HG03135 (cell line): ENCODE data around the gene SFXN4.
"Not testable (repeated sequence)": the region's sequence is repeated elsewhere in the genome, so short reads cannot be mapped to it uniquely, and the experiment has no call there.

ENCODE experiments used
- ATAC-seq: cut with Tn5 transposase; IDR thresholded peaks from one replicate; pipeline ENCODE4 v1.9.1; 2021; ENCODE audit warnings: mild to moderate bottlenecking, moderate library complexity; ENCODE audit not compliant: unreplicated experiment

Gene SFXN4

DNA sequence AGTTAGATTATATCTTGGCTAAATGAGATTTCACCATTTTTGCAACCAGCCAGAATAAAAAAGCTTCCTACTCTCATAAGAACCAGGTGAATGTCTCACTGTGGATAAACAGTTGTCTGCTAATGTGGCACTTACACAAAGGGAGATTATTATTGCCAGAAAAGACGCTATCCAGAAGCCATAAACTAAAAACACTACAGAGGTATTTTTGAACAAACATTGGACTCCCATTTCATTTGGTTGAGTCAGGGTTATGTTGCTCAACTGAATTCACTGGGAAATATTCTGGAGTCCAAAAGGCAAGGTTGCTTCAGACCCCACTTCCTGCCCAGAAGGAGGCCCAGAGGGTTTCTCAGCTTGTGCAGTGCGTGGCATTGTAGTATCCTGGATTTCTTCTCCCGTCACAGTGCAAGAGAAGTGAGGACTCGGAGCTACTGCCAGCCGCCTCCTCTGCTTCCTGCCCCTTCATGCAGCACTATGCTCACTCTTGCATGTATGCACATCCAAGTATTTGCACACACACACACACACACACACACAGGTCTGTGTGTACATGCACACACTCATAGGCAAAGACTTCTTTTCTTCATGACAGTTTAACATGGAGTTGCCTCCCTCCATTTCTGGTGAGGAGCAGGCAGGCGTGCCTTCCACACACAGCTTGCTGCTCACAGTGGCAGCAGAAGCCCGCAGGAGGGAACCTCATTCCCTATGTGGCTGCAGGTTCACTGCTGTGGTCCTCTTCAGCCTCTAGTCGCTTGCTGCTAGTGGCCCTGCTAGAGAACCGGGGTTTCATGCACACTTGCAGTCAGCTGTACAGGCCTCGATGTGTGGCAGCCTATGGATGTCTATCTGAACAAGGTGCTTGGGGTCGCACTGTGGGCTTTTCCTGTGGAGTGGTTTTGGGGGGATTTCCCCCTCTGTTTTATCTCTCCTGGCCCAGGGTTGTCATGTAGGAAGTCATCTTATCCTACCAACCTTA lies 51.5 kb downstream of the SFXN4 start:
- no peak for ATAC-seq

DNA sequence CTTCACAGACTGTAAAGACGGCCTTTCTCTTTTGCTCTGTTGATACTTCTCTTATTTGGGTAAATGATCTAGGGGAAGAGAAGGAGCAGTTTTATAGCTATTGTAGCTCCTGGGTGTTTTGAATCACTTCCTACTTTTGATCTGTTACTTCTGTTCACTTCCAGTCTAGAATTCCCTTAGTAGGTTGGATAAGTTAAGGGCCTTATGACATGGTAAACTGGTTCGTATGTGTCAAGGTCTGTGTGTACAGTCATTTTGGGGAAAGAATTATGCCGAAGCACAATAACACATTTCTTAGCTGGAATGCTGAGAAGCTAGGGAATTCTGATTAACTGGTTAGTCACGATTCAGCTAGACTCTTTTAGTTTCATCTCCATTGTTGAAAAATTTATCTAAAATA lies 53.5 kb downstream of the SFXN4 start:
- no peak for ATAC-seq

DNA sequence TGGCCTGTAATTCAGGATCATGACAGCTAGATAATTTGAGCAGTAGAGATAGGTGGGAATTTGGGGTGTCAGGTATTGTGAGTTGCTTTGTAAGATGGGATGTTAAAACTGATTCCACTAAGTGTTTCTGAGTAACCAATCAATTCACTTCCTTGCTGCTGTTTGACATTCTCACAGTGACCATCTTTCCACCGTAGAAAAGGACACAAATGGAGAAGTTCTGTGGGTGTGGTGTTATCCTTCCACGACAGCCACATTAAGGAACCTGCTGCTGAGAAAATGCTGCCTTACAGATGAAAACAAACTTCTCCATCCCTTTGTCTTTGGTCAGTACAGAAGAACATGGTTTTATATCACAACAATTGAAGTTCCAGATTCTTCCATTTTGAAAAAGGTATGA lies 57.7 kb downstream of the SFXN4 start:
- ATAC-seq = not testable (repeated sequence)

DNA sequence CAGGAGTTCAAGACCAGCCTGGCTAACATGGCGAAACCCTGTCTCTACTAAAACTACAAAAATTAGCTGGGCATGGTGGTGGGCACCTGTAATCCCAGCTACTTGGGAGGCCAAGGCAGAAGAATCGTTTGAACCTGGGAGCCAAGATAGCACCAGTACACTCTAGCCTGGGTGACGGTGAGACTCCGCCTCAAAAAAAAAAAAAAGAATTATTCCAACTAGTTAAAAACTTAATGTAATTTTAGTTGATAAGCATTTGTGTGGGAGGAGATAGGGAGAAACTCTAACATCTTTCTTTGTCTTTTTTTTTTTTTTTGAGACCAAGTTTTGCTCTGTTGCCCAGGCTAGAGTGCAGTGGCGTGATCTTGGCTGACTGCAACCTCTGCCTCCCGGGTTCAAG lies 58.4 kb downstream of the SFXN4 start:
- ATAC-seq = not testable (repeated sequence)

DNA sequence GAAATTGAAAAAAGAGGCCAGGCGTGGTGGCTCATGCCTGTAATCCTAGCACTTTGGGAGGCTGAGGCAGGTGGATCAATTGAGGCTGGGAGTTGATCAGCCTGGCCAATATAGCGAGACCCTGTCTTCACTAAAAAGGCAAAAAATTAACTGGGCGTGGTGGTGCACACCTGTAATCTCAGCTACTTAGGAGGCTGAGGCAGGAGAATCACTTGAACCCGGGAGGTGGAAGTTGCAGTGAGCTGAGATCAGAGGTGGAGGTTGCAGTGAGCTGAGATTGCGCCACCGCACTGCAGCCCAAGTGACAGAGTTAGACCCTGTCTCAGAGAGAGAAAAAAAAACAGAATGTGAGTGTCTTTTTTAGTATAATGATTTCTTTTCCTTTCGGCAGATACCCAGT lies 59.6 kb downstream of the SFXN4 start:
- ATAC-seq = not testable (repeated sequence)

DNA sequence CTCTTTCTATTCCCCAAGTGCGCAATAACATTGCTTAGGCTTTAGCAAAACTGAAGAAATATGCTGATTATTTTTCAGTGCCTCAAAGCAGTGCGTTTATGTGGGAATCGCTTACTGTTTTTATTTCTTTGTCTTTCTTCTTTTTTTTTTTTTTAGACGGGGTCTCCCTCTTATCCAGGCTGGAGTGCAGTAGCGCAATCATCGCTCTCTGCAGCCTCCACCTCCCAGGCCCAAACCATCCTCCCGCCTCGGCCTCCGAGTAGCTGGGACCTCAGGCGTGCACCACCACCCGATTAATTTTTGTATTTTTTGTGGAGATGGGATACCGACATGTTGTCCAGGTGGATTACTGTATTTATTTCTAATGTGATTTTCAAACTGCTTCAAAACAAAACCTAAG lies 60.4 kb downstream of the SFXN4 start:
- no peak for ATAC-seq

DNA sequence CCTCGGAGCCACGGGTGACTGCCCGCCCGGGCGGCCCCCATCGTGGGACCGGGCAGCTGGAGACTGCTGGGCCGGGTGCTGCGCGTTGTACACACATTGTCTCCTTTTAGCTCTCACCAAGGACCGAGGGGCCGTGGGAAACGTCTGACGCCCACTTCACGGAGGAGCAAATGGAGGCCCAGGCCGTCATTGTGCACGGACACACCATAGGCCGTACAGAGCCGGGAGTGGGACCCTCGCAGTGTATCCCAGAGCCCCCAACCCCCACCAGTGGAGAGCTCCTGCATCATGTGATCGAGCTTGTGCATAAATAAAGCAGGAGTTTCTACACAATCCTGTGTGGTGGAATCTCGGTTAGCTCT lies 60.9 kb downstream of the SFXN4 start:
- ATAC-seq = no peak

DNA sequence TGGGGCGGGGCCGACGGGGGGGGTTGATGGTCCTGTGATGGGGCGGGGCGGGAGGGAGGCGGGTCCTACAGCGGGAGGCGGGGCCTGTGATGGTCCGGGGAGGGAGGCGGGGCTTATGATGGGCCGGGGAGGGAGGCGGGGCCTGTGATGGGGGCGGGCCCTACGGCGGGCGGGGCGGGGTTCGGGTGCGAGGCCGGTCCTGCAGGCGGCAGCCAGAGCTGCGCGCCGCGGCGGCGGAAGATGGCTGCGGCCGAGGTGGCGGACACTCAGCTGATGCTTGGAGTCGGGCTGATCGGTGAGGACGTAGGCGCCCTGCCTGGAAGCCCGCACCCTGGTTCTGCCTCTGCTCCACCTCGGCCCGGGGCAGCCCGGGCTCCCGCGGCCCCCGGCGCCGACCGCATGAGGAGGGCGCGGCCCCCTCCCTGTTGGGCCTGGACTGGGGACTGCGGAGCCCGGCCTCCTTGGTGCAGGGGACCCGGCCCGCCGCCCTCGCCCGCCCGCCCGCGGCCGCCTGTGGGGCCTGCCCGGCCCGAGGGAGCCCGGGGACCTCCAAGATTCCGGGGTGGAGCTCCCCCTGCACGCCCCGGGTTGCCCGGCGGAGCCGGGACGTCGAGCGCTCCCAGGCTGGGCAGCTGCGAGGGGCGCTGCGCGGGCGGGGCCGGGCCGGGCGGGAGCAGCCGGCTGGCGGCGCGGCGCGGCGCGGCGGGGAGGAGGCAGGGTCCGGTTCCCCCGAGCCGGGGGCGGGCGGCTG lies 61.4 kb downstream of the SFXN4 start, which contains the start of gene DENND10:
DENND10 (plus strand) TSS at position 211 of the 751 bp plus-strand sequence; CDS start at position 241, 30 bp downstream.
- ATAC-seq = peak; percentile 77

DNA sequence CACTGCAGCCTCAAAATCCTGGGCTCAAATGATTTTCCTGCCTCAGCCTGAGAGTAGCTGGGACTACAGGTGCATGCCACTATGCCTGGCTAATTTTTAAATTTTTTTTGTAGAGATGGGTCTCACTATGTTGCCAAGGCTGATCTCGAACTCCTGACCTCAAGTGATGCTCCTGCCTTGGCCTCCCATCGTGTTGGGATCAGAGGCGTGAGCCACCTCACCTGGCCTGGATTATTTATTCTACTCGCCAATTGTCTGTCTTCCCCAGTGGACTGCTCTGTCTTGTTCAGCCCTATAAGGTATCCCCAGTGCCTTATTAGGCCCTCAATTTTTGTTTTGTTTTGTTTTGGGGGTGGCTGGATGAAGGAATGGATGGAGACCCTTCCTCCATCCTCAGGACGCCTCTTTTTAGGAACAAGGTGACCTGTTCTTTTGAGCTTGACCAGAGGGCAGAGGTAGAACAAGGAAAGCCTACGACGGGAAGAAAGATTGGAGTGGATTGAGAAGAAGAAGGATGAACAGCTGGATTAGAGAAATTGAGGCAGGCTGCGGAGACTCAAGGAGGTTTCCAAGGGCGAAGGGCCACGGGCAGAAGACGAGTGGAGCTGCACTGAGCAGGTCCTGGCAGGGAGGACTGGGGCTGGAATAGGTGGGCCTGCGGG lies 62.1 kb downstream of the SFXN4 start:
- no peak for ATAC-seq

DNA sequence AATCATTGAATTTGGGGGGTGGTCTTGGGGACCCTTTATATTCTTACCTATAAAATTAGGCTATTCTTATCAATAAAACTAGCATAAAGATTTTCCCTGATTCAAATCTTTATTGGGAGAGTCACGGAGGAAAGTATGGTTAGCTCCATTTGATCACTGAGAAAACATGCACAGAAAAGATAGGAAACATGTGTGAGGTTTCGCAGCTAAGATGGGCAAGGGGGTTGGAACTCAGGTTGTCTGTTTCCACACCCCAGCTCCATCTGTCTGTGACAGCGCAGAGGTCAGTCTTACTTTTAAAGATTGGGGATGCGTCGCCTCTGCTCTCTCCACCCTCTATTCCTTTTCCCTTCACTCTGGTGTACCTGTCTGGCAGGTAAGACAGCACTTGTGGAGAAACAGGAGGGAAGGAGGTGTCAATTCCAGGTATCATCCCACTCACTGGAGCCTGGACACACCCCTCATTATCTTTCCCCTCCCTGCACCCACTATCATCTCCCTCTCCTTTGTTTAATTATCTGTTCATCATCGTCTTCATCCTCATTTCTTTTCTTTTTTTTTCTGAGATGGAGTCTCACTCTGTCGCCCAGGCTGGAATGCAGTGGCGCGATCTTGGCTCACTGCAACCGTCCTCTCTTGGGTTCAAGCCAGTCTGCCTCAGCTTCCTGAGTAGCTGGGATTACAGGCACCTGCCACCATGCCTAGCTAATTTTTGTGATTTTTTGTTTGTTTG lies 64.0 kb downstream of the SFXN4 start:
- ATAC-seq = no peak

DNA sequence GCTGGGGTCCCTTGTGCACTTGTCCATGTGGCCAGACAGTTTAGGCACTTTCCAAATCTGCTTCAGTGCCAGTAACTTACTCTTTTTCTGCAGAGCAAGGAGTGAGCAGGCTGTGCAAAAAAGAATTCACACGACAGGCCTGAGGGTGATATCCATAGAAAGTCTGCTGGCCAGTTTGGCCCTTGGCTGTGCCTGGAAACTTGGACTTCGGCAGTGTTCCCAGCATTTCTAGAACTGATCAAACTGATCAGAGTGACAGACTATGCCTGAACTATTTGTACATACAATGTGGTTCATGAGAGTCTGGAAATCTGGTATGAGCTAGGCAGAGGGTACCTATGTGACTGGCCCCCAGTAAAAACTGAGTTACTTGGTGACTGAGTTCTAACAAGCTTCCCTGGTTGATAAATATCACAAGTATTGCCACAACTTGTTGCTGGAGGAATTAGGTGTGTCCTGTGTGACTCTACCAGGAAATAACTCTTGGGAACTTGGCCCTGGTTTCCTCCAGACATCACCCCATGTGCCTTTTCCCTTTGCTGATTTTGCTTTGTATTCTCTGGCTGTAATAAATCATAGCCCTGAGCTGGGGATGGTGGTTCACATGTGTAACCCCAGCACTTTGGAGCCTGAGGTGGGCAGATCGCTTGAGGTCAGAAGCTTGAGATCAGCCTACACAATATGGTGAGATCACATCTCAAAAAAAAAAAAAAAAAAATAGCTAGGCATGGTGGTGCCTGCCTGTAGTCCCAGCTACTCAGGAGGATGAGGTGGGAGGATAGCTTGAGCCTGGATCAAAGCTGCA lies 64.9 kb downstream of the SFXN4 start:
- ATAC-seq = no peak

DNA sequence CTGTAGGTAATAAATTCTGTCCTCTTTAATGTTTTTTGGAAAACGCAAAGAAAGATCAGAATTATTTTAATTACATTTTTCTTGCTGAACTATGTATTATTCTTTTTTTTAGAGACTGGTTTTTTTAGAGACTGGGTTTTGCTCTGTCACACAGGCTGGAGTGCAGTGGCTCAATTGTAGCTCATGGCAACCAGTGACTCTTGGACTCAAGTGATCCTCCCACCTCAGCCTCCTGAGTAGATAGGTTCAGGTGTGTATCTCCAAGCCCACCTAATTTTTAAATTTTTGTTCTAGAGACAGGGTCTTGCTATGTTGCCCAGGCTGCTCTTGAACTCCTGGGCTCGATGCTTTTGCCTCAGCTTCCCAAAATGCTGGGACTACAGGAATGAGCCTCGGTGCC lies 66.9 kb downstream of the SFXN4 start:
- ATAC-seq = no peak

DNA sequence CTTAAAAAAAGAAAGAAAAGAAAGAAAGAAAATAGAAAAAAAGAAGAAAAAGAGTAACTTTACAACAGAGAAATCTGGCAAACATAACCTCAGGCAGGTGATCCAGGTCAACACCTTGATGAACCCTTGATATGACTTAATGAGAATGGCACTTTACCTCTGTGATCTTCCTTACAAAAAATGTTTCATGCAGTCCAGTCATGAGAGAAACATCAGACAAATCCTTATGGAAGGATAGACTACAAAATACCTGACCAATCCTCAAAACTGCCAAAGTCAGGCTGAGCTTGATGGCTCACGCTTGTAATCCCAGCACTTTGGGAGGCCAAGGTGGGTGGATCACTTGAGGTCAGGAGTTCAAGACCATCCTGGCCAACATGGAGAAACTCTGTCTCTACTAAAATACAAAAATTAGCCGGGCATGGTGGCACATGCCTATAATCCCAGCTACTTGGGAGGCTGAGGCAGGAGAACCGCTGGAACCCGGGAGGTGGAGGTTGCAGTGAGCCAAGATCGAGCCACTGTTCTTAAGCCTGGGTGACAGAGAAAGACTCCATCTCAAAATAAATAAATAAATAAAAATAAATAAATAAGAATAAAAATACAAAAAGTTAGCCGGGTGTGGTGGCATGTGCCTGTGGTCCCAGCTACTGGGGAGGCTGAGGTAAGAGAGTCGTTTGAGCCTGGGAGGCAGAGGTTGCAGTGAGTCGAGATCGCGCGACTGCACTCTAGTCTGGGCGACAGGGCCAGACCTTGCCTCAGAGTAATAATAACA lies 68.7 kb downstream of the SFXN4 start:
- not testable (repeated sequence) for ATAC-seq

DNA sequence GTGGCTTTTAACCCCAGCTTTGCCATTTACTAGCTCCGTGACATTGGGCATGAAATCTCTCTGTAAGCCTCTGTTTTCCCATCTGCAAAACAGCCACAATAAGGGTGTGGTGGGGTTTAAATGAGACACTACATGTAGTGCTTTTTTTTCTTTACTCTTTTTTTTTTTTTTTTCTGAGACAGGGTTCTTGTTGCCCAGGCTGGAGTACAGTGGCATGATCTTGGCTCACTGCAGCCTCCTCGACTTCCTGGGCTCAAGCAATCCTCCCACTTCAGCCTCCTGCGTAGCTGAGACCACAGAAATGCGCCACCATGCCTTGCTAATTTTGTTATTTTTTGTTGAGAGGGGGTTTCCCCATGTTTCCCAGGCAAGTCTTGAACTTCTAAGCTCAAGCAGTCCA lies 69.9 kb downstream of the SFXN4 start:
- no peak for ATAC-seq

DNA sequence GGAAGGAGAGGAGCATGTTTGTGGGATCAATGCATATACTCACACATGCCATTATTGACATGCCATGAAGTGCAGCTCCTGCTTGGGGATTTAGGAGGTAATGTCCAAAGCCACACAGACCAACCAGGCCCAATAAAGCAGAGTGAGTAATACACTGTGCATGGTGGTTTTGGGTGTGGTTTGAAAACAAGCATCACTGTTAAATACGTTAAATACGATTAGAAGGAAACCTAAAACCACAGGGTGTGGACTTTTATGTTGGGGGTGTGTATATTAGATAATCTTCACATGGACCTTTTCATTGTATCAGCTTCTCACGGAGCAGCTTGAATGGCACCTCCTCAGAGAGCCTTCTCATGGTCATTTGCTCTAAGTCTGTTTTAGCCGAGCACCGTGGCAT lies 74.5 kb downstream of the SFXN4 start:
- no peak for ATAC-seq
